GM19240 (cell line): ENCODE measurements around the gene ALDH3B1.

Source experiments
- DNase-seq: peaks from one replicate; pipeline ENCODE4 v3.0.0; 2011; ENCODE audit warnings: low spot score; ENCODE audit not compliant: insufficient read length

Gene ALDH3B1

DNA sequence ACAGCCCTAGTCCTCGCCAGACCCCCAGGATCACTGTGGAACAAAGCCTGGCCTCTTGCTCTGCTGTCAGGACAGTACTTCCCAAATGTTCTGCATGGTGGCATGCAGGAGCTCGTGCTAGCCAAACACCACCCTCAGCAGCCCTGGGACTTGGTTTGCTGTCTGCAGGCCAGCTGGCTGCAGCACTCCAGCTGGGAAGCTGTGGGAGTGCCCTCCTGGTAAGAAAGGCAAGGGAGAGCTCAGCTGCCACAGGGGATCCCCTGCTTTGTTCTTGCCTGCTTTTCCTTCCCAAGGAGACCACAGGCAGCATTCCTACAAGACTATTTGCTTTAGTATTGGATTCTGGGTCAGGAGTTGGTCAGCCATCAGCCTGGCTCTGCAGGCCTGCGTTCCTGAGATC is 56.6 kb downstream of the ALDH3B1 start:
- DNase-seq: no peak

GRCh38 chr11:68067991-68068390 is 57.9 kb downstream of the ALDH3B1 start:
- DNase-seq: no peak

DNA sequence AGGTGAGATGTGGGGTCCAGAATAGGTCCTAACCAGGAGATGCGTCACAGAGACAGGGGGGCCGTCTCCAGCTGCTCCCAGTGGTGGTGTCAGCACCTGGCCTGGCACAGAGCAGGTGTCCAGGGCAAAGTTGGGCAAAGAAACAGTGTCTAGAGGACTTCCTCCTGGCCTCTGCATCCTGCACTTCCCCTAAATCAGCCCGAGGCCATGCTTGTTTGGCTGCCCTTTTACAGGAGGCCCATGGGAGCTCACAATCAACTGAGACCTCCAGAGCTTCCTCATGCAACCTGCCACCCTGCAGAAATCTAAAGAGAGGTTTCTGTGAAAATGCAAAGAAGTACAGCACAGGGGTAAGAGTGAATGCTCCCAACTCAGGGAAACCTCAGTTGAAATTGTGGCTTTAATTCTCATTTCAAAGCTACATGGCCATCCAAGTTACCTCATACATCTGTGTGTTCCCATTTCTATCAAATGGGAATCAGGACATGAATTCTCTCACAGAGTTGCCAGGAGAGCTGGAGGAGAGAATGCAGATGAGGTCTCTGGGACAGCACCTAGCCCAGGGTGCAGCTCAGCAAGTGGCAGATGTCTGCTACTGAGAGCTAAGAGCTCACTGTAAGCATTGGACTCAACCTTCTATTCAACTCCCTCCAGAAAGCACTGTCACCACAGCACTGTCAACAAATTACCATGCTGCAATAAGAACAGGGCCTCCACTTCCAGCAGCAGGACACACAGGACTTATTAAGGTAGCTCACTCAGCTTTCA is 61.3 kb downstream of the ALDH3B1 start:
- no peak for DNase-seq

DNA sequence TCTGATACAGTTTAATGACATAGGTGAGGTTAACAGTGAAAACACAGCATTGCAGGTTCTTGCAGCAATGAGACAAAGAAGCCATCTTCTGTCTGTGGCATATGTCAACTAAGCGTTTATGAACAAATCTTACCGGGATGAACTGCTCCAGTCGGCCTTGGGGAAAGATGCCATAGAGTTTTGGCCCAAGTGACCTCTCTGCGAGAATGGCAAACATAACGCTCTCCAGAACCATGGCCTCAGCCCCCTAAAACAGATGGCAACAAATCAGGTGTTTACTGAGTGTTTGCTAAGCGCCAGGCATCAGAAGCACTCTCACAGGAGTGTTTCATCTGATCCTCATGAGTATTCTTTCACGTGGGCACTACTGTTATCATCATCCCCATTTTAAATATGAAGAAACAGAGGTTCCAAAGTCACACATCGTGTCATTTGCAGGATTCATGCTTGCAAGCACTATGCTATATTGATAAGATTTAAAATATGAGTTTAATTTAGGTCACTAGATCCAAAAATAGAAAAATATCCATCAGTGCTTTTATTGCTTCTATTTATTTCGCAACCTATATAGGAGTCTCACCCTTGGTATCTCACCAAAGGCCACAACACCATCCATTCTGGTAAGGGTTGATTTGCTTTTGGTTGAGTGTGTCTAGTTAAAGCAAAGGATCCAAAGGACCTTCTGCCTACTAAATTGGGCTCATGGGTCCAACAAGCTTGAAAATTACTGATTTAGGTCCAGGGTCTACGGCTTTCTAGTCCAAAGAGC is 64.6 kb downstream of the ALDH3B1 start:
- no peak for DNase-seq

DNA sequence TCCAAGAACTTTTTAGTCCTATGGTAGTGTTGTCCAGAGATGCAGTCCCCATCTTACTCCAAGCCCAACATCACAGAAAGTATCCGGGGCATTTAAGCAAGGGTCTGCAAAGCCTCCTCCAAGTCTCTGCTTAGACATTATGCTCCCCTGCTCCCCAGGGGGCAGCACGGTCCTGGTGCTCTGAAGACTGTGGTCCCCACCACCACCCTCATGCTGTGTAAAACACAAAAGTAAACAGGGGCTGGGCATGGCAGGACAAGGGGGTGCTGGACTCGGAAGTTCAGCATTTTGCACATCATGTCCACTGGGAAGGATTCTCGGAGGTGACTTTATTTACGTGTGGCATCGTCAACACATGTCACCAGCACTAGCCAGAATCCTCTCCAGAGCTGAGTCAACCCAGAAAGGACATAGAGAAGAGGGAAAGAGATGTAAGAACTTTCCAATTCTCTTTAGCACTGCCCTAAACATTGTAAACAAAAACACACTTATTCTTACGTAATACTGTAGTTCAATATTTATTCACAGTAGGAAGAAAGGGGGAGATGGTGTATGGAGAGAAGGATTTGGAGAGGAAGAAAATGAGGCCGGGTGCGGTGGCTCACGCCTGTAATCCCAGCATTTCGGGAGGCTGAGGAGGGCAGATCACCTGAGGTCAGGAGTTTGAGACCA is 66.4 kb downstream of the ALDH3B1 start:
- no peak for DNase-seq

- DNase-seq: no peak
Observed at GRCh38 chr11:68077617-68078582, 67.8 kb downstream of the ALDH3B1 start.
